OCI-LY7 (cell line): ENCODE results near the gene FGD4. TPM values are rescaled to one million over a fixed set of nuclear protein-coding genes. Genes with fewer than 3 reads are reported as not detected.

Experiments used
- BruUV-seq: library from RNA; stranded (reverse); fragments of 400-500 nt; replicated peaks from 2 replicates; lab custom pipeline; 2021; lab: Mats Ljungman, UMichigan
- CTCF ChIA-PET: fragments of 300-600 bp; sonication (Branson Sonifier 250); formaldehyde crosslinking; loops from one replicate; lab custom pipeline; 2022; ENCODE audit warnings: antibody characterized with exemption; ENCODE audit not compliant: unreplicated experiment; lab: Charles Lee
- POLR2A ChIA-PET: fragments of 300-600 bp; sonication (Branson Sonifier 250); formaldehyde crosslinking; loops from one replicate; lab custom pipeline; 2022; ENCODE audit warnings: antibody characterized with exemption; lab: Charles Lee
- DNase-seq: peaks from one replicate; pipeline ENCODE4 v3.0.0-alpha.2; 2015; ENCODE audit warnings: low spot score
- H2AFZ ChIP-seq: fragments of 200-600 bp; sonication (generic), shearing (Covaris generic); 2 replicates; pipeline ENCODE4 v1.6.1; 2014; ENCODE audit warnings: mild to moderate bottlenecking, antibody characterized with exemption, low read length, moderate library complexity
- H3K27ac ChIP-seq: fragments of 200-600 bp; sonication (generic); 2 replicates; pipeline ENCODE4 v1.5.1; 2014; ENCODE audit warnings: mixed run types, low read depth, mild to moderate bottlenecking, moderate library complexity, low read length, inconsistent platforms; ENCODE audit not compliant: poor library complexity, severe bottlenecking
- H3K36me3 ChIP-seq: fragments of 200-600 bp; sonication (generic); 2 replicates; pipeline ENCODE4 v1.6.1; 2014; ENCODE audit warnings: mild to moderate bottlenecking, antibody characterized with exemption, low read length, moderate library complexity, mixed read lengths; ENCODE audit not compliant: insufficient read depth
- H3K4me1 ChIP-seq: fragments of 200-600 bp; sonication (generic); 2 replicates; pipeline ENCODE4 v1.5.1; 2014; ENCODE audit warnings: mild to moderate bottlenecking, low read length; ENCODE audit not compliant: insufficient read depth, poor library complexity, severe bottlenecking
- H3K4me2 ChIP-seq: fragments of 200-600 bp; sonication (generic); 2 replicates; pipeline ENCODE4 v1.6.1; 2014; ENCODE audit warnings: mild to moderate bottlenecking, low read length
- H3K4me3 ChIP-seq: fragments of 200-600 bp; sonication (generic); 2 replicates; pipeline ENCODE4 v1.5.1; 2014; ENCODE audit warnings: mild to moderate bottlenecking, low read depth, low read length; ENCODE audit not compliant: poor library complexity, severe bottlenecking
- H3K79me2 ChIP-seq: fragments of 200-600 bp; sonication (generic); 2 replicates; pipeline ENCODE4 v1.6.1; 2016; ENCODE audit warnings: low read depth, mild to moderate bottlenecking, low read length, moderate library complexity, mixed read lengths; ENCODE audit not compliant: insufficient read depth
- H3K9me2 ChIP-seq: fragments of 200-600 bp; sonication (generic); 2 replicates; pipeline ENCODE4 v1.6.1; 2016; ENCODE audit warnings: mild to moderate bottlenecking, low read length, mixed read lengths; ENCODE audit not compliant: insufficient read depth
- H3K9me3 ChIP-seq: fragments of 200-600 bp; sonication (generic); 2 replicates; pipeline ENCODE4 v1.6.1; 2014; ENCODE audit warnings: mild to moderate bottlenecking, mixed run types, low read length, mixed read lengths
- H4K20me1 ChIP-seq: fragments of 200-600 bp; sonication (generic); 2 replicates; pipeline ENCODE4 v1.6.1; 2014; ENCODE audit warnings: mild to moderate bottlenecking, antibody characterized with exemption, low read length, moderate library complexity, mixed read lengths; ENCODE audit not compliant: insufficient read depth
- EZH2phosphoT487 ChIP-seq: fragments of 200-600 bp; sonication (generic); IDR thresholded peaks from 2 replicates; pipeline ENCODE4 v1.6.1; 2018; ENCODE audit warnings: low read depth, borderline replicate concordance, mild to moderate bottlenecking, mixed run types, antibody characterized with exemption, low read length, moderate library complexity, mixed read lengths
- intact Hi-C: fragments of 100-400 bp; cut with micrococcal nuclease; formaldehyde crosslinking; loops from one replicate; pipeline ENCODE4 v1.10.0; 2022; ENCODE audit not compliant: unreplicated experiment
- total RNA-seq, 2 experiments: library from RNA; depleted of rRNA in 1 of 2; stranded (reverse); fragments of >200 nt in 1 of 2; shearing (Covaris generic) in 1 of 2; gene quantifications; 2 replicates each; pipeline ENCODE4 v1.2.3, GENCODE V29; 2014 to 2022
- TF ChIP-seq, protein P1 (sequence below): fragments of 200-600 bp; sonication (generic); conservative IDR thresholded peaks from 2 replicates; pipeline ENCODE4 v1.5.1; 2014; ENCODE audit warnings: mild to moderate bottlenecking, antibody characterized with exemption, low read length, moderate library complexity, mixed read lengths

Gene FGD4
- total RNA-seq, 2 experiments from 2014 or later, result 14.9 to 19.3 TPM

DNA sequence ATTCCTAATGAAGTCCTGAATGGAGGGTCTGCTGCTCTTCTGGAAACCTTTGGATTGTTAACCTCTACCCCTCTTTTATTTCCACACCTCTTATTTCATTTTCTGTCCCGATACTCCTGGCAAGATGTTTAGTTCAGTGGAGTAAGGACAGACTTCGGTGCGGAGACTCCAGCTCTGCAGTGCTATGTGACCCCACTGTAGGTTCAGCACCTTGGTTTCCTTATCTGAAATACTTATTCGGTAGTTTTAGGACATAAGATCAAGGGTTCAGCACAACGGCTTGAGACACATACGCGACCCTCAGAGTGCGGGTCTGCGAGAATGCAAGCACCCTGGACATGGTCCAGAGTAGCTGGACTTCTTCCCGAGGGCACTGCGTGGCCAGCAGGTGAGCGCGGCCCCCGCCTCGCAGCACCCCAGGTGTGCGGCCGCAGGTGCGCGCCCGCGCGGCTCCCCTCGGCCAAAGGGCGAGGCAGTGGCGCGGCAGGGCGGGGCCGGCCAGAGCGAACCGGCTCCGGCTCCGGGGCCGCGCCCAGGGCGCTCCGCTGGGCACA is 465 bp upstream of the FGD4 start:
- BruUV-seq, result no TSS peak
- Histone ChIP-seq H3K4me3 (peak overlapping the region; percentile 73), H3K4me2 (peak overlapping the region; percentile 90), H2AFZ (peak overlapping the region; percentile 87), H3K9me3 (no peaks in the 10 kb centered on the region), H3K36me3 (no peaks in the 10 kb centered on the region), H3K27ac (no peak overlapping the region), H3K4me1 (peaks cover 38% of the 10 kb centered on the region), H3K9me2 (no peaks in the 10 kb centered on the region), H3K79me2 (no peaks in the 10 kb centered on the region), H4K20me1 (no peaks in the 10 kb centered on the region)
- ChIA-PET CTCF (no interaction called here), POLR2A (interaction anchor here (1.8 kb wide), 1 partner anchor 23 kb away, joined by 5 read pairs; no protein-coding TSS in a partner anchor)
- intact Hi-C loops, result loop anchor here (1.0 to 10.0 kb wide), 2 partner anchors 273 to 744 kb away; partner anchors contain the start of gene ETFBKMT
- no peak for DNase-seq
- TF ChIP-seq, protein P1, sequence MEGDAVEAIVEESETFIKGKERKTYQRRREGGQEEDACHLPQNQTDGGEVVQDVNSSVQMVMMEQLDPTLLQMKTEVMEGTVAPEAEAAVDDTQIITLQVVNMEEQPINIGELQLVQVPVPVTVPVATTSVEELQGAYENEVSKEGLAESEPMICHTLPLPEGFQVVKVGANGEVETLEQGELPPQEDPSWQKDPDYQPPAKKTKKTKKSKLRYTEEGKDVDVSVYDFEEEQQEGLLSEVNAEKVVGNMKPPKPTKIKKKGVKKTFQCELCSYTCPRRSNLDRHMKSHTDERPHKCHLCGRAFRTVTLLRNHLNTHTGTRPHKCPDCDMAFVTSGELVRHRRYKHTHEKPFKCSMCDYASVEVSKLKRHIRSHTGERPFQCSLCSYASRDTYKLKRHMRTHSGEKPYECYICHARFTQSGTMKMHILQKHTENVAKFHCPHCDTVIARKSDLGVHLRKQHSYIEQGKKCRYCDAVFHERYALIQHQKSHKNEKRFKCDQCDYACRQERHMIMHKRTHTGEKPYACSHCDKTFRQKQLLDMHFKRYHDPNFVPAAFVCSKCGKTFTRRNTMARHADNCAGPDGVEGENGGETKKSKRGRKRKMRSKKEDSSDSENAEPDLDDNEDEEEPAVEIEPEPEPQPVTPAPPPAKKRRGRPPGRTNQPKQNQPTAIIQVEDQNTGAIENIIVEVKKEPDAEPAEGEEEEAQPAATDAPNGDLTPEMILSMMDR, result no peak
- TF ChIP-seq EZH2phosphoT487, result no peak

DNA sequence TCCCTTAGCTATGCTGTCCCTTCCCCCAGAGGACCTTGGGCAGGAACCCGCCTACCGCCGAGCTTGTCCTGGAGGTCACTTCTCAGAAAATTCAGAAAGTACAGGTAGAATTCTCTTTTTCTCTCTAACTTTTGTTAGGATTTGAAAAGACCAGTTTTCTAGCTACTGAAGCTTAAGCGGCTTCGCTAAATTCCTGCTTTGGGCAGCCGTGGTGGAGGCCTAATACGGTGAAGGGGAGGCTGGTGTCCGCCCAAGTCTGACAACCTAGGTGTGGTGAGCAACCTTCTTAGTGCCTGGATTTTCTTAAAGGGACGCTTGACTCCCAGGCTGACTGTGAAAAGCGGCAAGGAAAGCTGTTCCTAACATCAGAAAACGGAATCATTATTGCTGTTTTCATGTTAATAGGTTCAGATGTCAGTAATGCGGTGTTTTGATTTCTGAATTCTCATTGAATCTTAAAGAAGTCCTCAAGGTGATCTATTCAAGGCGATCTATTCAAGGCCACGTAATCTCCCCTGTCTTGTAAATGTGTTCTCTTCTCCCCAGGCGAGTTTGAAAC is 835 bp downstream of the FGD4 start:
- POLR2A ChIA-PET, result interaction anchor here (0.6 to 1.8 kb wide), 4 partner anchors 10 to 356 kb away, joined by 3 to 5 read pairs (median 3); partner anchors contain the start of gene YARS2
- TF ChIP-seq, protein P1, result no peak
- no peak for TF ChIP-seq EZH2phosphoT487
- Histone ChIP-seq H3K27ac (no peak overlapping the region), H3K36me3 (no peaks in the 10 kb centered on the region), H2AFZ (peak overlapping the region; percentile 87), H3K4me1 (peaks cover 37% of the 10 kb centered on the region), H3K4me2 (peak overlapping the region; percentile 90), H4K20me1 (no peaks in the 10 kb centered on the region), H3K4me3 (peak overlapping the region; percentile 73), H3K79me2 (no peaks in the 10 kb centered on the region), H3K9me2 (no peaks in the 10 kb centered on the region), H3K9me3 (no peaks in the 10 kb centered on the region)
- no peak for DNase-seq
- TSS peak; percentile 72 for BruUV-seq
- CTCF ChIA-PET, result interaction anchor here (1.1 kb wide), 1 partner anchor 355 kb away, joined by 4 read pairs; the partner anchor contains the start of gene YARS2
- intact Hi-C loops, result no loop called here
